Activated CD4-positive, alpha-beta T cell treated with anti-CD3 and anti-CD28 coated beads, Interleukin-2, amount 50 U/mL, for 1 hour (primary cell): ENCODE results near the gene QRFPR.
A peak's percentile ranks its signal among the peaks of the same experiment; 100 is the strongest.
"Not testable (repeated sequence)": the region's sequence is repeated elsewhere in the genome, so short reads cannot be mapped to it uniquely, and the experiment has no call there.

Source experiments
- DNase-seq: peaks from one replicate; pipeline ENCODE4 v3.0.0-alpha.2; 2020

Gene QRFPR

GRCh38 chr4:121339307-121339706 lies 41.5 kb downstream of the QRFPR start:
- DNase-seq = no peak

- DNase-seq = no peak
These were observed 42.3 kb downstream of the QRFPR start for GRCh38 chr4:121338518-121338917.

DNA sequence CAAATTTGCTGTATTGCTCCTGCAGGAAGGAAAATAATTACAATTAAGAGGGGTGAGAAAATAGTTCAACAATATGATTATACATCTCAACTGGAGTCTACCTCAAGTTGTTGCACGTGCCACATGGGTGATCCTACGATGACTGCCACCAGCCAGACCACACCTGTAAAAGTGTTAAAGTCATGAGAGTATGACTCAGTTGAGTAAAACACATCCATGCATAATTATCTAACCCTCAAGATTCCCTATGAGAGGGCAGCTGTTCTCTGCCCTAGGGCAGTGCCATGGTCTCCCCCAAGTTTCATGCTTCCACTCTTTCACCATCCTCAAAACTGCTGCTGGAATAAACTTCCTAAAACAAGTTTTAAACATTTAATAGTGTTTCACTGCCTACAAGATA lies 44.1 kb downstream of the QRFPR start:
- DNase-seq = no peak

GRCh38 chr4:121330180-121330665 lies 50.6 kb downstream of the QRFPR start:
- DNase-seq = no peak

DNA sequence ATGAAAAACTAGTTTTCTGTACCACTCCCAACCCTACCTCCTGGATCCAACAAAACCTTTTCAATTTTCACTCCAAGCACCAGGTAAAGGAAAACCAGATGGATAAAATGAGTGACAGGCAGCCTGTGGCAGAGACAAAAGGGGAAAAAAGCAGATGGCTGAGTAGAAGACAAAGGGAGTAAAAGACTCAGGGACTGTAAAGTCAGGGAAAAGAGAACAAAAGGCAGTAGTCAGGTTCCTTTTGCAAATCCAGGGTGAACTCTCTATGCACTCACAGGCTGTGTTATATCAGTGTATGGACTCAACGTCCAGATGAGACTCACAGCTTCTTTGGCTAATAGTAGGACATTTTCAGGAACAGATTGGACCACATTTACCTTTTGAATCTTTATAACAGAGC lies 54.2 kb downstream of the QRFPR start:
- DNase-seq = no peak

DNA sequence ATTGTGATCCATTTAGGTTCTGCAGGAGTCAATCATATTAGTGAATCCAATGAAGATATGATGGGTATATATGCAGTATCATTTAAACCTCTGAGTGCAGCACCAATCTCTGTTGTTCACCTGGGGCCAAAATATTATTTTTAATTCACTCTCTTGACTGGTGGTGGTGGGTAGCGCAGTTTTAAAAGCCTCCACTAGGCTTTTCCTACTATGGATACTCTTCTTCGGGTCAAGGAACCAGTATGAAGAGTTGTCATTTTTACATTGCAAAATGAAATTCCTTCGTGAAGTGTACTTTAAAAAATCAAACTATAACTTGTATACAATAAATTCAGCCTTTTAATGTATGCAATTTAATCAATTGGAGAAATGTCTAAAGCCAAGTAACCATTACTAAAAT lies 56.5 kb downstream of the QRFPR start:
- DNase-seq = no peak

DNA sequence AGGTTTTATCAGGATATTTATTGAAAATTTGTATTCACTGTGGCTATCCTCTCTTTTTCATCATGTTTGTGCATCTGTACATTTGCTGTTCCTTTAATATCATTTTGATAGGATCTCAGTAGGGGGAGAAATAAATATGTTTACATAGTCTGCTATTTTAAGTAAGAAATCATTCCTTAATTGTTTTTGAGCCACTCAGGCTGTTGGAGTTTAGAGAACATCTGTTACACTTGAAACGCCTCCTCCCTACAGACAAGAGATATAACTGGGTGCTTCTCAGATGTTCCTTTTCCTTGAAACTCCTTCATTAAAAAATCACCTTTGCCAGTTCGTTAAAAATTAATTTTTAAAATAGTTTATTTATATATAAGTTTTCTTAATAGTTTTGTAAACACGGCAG lies 59.4 kb downstream of the QRFPR start:
- no peak for DNase-seq

DNA sequence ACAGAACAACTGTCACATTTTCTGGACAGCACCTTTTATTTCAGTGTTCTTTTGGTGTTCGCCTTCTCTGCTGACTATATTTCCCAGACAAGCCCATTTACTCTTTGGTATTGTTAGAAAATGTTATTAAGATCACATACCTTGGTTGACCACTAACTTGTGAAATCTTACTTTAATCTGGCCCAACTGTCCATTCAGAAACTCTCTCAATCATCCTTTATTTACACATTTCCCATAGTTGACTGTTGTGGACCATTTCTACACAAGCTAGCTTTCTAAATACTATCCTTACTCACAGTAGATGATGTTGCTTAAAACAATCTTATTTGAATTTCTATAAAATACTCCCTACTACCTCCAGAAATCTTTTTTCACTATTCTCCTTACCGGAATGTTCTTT lies 64.7 kb downstream of the QRFPR start:
- DNase-seq = no peak

DNA sequence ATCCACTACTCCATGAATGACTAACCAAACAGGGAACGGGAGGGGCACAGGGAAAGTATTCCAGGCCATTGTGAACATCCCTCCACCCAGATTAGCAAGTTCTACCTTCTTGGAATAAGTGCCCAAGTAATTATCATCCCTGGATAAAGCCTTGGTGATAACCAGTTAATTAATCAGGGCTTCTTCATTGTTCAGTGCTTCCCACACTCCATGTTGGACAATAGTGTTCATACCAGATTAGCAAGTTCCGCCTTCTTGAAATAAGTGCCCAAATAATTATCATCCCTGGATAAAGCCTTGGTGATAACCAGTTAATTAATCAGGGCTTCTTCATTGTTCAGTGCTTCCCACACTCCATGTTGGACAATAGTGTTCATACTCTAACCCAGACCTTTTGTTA lies 67.4 kb downstream of the QRFPR start:
- DNase-seq = not testable (repeated sequence)

- no peak for DNase-seq
These were observed 72.0 kb downstream of the QRFPR start for GRCh38 chr4:121308828-121309227.

DNA sequence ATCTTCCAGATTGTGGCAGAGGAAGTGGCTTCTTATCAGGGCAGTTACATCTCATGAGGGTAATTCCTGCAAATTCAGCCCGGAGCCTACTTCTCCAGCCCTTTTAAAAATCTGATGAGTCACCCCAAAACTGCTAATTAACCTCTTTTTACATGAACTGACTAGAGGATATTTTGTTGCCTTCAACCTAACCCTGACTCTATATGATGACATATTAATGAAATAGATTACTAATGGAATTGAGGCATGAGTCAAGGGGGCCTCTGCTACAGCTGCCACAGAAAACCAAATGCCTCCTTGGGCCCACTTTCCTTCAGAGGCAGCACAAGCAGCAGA lies 72.5 kb downstream of the QRFPR start:
- no peak for DNase-seq

DNA sequence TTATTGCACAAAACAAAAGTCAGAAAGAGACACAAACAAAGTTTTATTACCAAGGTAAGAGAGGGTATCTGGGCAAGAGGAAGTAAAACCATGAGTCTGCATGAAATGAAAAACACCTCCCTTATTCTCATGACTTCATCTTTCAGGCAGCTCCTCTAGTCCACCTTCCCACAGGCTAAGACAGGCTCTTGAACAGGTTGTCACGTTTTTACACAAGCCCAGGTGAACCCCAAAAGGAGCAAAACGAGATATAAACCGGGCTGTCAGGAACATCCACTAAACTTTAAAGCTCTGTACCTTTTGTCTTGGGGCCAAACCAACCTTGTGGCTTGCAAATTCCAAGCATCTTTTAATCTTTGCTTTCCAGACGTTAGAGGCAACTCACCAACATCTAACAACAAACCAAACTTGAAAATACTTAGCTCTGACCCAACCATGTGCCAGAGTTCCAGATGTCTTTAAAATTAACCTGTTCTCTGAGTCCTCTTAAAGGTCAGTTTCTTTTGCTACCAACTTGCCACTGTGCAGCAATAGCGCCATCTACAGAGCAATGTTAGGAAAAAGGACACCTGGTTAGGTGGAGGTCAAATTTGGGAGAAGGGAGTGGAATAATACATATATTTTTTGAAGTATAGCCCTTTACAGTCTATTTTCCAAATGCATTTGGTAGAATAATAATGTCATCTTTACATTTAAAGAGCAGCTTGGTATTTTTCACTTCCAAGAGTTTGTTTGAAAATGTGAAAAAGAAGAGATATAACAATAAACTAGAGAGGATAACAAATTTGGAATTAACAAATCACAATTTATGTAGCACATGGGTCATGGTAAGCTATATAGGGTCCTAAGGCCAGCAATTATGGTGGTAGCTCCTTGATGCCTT lies 73.1 kb downstream of the QRFPR start:
- peak; percentile 19 for DNase-seq

GRCh38 chr4:121306931-121307330 lies 73.9 kb downstream of the QRFPR start:
- DNase-seq = no peak

- no peak for DNase-seq
These were observed 75.9 kb downstream of the QRFPR start for GRCh38 chr4:121304893-121305292.

GRCh38 chr4:121299367-121299766 lies 81.5 kb downstream of the QRFPR start:
- DNase-seq = no peak

GRCh38 chr4:121283319-121283718 lies 97.5 kb downstream of the QRFPR start:
- DNase-seq = no peak

DNA sequence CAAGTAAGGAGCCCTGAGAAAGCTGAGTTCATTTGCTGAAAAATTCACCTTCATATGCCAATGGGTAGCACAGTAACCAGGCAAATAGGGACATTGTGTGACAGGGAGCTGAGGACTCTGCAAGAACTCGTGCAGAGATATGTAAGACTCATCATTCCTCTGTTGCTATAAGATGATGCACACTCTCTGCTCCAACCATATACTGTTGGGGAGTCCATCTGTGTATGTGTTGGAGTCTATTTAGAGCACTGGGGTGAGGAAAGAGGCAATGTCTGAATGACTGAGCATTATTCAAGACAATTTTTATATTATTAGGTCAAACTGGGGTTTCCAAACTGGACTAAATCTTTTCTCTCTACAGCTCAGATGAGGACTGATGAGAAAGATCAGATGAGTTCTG lies 100.4 kb downstream of the QRFPR start:
- no peak for DNase-seq

DNA sequence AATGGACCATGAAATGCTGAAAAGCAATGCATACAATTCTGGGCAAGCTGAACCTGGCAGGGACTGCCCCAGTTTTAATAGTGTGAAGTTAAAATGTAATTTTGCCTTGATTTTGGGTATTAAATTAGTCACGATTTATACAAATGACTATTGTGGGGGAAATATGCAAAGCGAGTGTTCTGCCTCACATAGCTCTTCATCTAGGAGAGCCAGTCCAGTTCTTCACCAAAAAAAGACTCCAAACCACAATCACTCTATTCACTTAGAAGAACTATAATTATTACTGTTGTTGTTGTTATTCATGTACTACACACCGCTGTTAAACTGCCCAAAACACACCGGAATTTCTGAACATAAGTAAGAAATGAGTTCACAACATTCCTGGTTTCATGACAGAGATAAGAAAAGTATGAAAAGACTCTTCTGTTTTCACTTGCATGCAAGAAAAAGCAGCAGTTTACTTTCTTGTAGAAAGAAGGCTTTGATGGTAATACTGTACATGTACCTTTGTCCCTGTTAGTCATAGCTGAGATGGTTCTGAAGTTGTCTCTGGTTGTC lies 101.9 kb downstream of the QRFPR start:
- DNase-seq = no peak
